ENCODE results near the gene SLC25A21.
"Not testable (repeated sequence)": the region's sequence is repeated elsewhere in the genome, so short reads cannot be mapped to it uniquely, and the experiment has no call there.

Gene SLC25A21

GRCh38 chr14:37180886-37181285, 8.5 kb upstream of the SLC25A21 start:
- not testable (repeated sequence) for H3K27me3 ChIP-seq (ENCODE audit: control insufficient read depth, insufficient read depth, low read length); H3K4me1 ChIP-seq (ENCODE audit: control insufficient read depth, insufficient read depth, low read length); H3K9ac ChIP-seq (ENCODE audit: low read length); H3K27ac ChIP-seq (ENCODE audit: low read depth, low read length); H3K4me3 ChIP-seq (ENCODE audit: low read length); H3K36me3 ChIP-seq (ENCODE audit: control insufficient read depth, insufficient read depth, low read length)

DNA sequence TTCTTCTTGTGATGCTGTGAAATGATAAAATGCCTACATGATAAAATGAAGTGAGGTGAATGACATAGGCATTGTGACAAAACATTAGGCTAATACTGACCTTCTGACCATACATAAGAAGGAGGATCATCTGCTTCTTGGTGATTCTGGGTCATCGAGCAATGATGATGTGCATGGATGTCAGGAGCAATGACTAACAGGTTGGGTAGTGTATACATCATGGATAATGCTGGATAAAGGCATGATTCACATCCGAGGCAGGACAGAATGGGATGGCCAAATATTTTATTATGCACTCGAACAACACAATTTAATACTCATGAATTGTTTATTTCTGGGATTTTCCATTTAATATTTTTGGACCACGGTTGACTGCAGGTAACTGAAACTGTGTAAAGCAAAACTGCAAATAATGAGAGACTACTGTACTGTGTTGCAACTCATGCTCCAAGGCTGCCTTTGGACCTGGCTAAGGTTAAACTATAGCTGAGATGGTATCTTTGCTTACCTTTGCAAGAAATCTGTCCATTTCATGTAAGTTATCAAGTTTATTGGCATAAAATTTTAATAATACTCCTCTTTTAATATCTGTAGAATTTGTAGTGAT, 7.6 kb upstream of the SLC25A21 start:
- Histone ChIP-seq H3K4me1 (ENCODE audit: control insufficient read depth, insufficient read depth, low read length) (no peaks in the 10 kb centered on the region), H3K4me3 (ENCODE audit: low read length) (no peak overlapping the region), H3K27ac (ENCODE audit: low read depth, low read length) (no peak overlapping the region), H3K36me3 (ENCODE audit: control insufficient read depth, insufficient read depth, low read length) (no peaks in the 10 kb centered on the region), H3K9ac (ENCODE audit: low read length) (no peak overlapping the region), H3K27me3 (ENCODE audit: control insufficient read depth, insufficient read depth, low read length) (no peaks in the 10 kb centered on the region)

- Histone ChIP-seq H3K36me3 (ENCODE audit: control insufficient read depth, insufficient read depth, low read length) (no peaks in the 10 kb centered on the region), H3K4me3 (ENCODE audit: low read length) (peak overlapping the region; percentile 70), H3K4me1 (ENCODE audit: control insufficient read depth, insufficient read depth, low read length) (peaks cover 4% of the 10 kb centered on the region), H3K27ac (ENCODE audit: low read depth, low read length) (peak overlapping the region; percentile 89), H3K9ac (ENCODE audit: low read length) (no peak overlapping the region), H3K27me3 (ENCODE audit: control insufficient read depth, insufficient read depth, low read length) (no peaks in the 10 kb centered on the region)
These were observed 669 bp upstream of the SLC25A21 start for GRCh38 chr14:37172936-37173614.

DNA sequence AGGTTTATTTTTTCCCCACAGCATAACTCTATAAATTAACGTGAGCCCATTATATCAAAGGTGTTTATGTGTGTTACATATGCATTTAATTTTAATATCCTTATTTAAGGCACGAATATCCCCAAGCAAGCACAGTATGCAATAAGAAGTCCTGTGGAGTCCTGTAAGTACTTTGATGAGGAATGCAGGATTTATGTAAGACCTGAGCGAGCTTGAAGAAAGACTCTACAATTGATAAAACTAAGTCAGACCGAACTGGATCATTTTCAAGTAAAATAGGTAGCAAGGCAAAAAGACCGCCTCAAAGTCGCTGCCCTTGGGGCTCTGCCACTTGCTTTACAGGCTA, 755 bp downstream of the SLC25A21 start:
- Histone ChIP-seq H3K27me3 (ENCODE audit: control insufficient read depth, insufficient read depth, low read length) (no peaks in the 10 kb centered on the region), H3K4me3 (ENCODE audit: low read length) (peak overlapping the region; percentile 70), H3K9ac (ENCODE audit: low read length) (no peak overlapping the region), H3K27ac (ENCODE audit: low read depth, low read length) (peak overlapping the region; percentile 89), H3K4me1 (ENCODE audit: control insufficient read depth, insufficient read depth, low read length) (peaks cover 4% of the 10 kb centered on the region), H3K36me3 (ENCODE audit: control insufficient read depth, insufficient read depth, low read length) (no peaks in the 10 kb centered on the region)

GRCh38 chr14:37170993-37171392, 1.4 kb downstream of the SLC25A21 start:
- Histone ChIP-seq H3K27ac (ENCODE audit: low read depth, low read length) (no peak overlapping the region), H3K36me3 (ENCODE audit: control insufficient read depth, insufficient read depth, low read length) (no peaks in the 10 kb centered on the region), H3K4me3 (ENCODE audit: low read length) (no peak overlapping the region), H3K9ac (ENCODE audit: low read length) (no peak overlapping the region), H3K27me3 (ENCODE audit: control insufficient read depth, insufficient read depth, low read length) (no peaks in the 10 kb centered on the region), H3K4me1 (ENCODE audit: control insufficient read depth, insufficient read depth, low read length) (peaks cover 4% of the 10 kb centered on the region)

GRCh38 chr14:37170237-37170636, 2.2 kb downstream of the SLC25A21 start:
- Histone ChIP-seq H3K27ac (ENCODE audit: low read depth, low read length) (no peak overlapping the region), H3K9ac (ENCODE audit: low read length) (no peak overlapping the region), H3K36me3 (ENCODE audit: control insufficient read depth, insufficient read depth, low read length) (no peaks in the 10 kb centered on the region)

GRCh38 chr14:37168721-37169120, 3.7 kb downstream of the SLC25A21 start:
- Histone ChIP-seq H3K27me3 (ENCODE audit: control insufficient read depth, insufficient read depth, low read length) (no peaks in the 10 kb centered on the region), H3K27ac (ENCODE audit: low read depth, low read length) (no peak overlapping the region), H3K9ac (ENCODE audit: low read length) (no peak overlapping the region), H3K36me3 (ENCODE audit: control insufficient read depth, insufficient read depth, low read length) (no peaks in the 10 kb centered on the region), H3K4me3 (ENCODE audit: low read length) (no peak overlapping the region), H3K4me1 (ENCODE audit: control insufficient read depth, insufficient read depth, low read length) (peaks cover 4% of the 10 kb centered on the region)

More at GRCh38 chr14:37170237-37170636, 2.2 kb downstream of the SLC25A21 start:
- H3K4me1 ChIP-seq (ENCODE audit: control insufficient read depth, insufficient read depth, low read length): peaks cover 4% of the 10 kb centered on the region
- H3K27me3 ChIP-seq (ENCODE audit: control insufficient read depth, insufficient read depth, low read length): no peaks in the 10 kb centered on the region
- no peak overlapping the region for H3K4me3 ChIP-seq (ENCODE audit: low read length)

- Histone ChIP-seq H3K4me1 (ENCODE audit: control insufficient read depth, insufficient read depth, low read length) (no peaks in the 10 kb centered on the region), H3K27me3 (ENCODE audit: control insufficient read depth, insufficient read depth, low read length) (no peaks in the 10 kb centered on the region), H3K4me3 (ENCODE audit: low read length) (no peak overlapping the region), H3K9ac (ENCODE audit: low read length) (no peak overlapping the region), H3K27ac (ENCODE audit: low read depth, low read length) (no peak overlapping the region), H3K36me3 (ENCODE audit: control insufficient read depth, insufficient read depth, low read length) (no peaks in the 10 kb centered on the region)
These were observed 5.0 kb downstream of the SLC25A21 start for GRCh38 chr14:37167151-37168047.

DNA sequence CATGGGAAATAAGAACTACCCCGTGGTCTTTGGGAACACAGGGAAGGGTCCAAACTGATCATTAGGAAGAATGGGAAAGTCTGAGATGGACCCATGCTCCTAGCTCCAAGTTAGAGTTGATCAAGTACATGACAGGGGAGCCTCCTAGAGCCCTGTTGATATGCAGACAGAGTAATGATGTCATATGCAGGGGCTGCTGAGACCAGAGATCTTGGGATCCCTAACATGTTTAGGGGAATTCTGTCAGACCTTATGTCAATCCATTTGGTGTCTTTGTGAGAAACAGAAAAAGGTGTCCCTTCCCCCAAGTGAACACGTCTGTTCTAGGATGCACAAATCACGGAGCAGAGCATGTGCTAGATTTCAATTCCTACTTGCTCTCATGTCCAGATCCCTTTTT, 6.6 kb downstream of the SLC25A21 start:
- H3K9ac ChIP-seq (ENCODE audit: low read length): no peak overlapping the region
- no peaks in the 10 kb centered on the region for H3K36me3 ChIP-seq (ENCODE audit: control insufficient read depth, insufficient read depth, low read length)
- H3K4me3 ChIP-seq (ENCODE audit: low read length): no peak overlapping the region
- no peaks in the 10 kb centered on the region for H3K4me1 ChIP-seq (ENCODE audit: control insufficient read depth, insufficient read depth, low read length)
- H3K27ac ChIP-seq (ENCODE audit: low read depth, low read length): no peak overlapping the region
- H3K27me3 ChIP-seq (ENCODE audit: control insufficient read depth, insufficient read depth, low read length): no peaks in the 10 kb centered on the region

DNA sequence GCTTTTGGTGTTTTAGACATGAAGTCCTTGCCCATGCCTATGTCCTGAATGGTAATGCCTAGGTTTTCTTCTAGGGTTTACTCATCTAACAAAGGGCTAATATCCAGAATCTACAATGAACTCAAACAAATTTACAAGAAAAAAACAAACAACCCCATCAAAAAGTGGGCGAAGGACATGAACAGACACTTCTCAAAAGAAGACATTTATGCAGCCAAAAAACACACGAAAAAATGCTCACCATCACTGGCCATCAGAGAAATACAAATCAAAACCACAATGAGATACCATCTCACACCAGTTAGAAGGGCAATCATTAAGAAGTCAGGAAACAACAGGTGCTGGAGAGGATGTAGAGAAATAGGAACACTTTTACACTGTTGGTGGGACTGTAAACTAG, 10.1 kb downstream of the SLC25A21 start:
- H3K4me3 ChIP-seq (ENCODE audit: low read length); H3K27me3 ChIP-seq (ENCODE audit: control insufficient read depth, insufficient read depth, low read length); H3K4me1 ChIP-seq (ENCODE audit: control insufficient read depth, insufficient read depth, low read length); H3K27ac ChIP-seq (ENCODE audit: low read depth, low read length); H3K9ac ChIP-seq (ENCODE audit: low read length); H3K36me3 ChIP-seq (ENCODE audit: control insufficient read depth, insufficient read depth, low read length): not testable (repeated sequence)

DNA sequence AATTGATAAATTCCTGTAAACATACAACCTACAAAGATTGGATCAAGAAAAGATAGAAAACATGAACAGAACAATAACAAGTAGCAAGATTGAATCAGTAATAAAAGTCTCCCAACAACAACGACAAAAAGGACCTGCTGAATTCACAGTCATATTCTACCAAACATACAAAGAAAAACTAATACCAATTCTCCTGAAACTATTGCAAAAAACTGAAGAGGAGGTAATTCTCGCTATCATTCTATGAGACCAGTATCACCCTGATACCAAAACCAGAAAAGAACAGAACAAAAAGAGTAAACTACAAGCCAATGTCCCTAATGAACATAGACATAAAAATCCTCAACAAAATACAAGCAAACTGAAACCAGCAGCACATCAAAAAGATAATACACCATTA, 14.4 kb downstream of the SLC25A21 start:
- Histone ChIP-seq H3K36me3 (ENCODE audit: control insufficient read depth, insufficient read depth, low read length) (no peaks in the 10 kb centered on the region), H3K27ac (ENCODE audit: low read depth, low read length) (no peak overlapping the region), H3K4me3 (ENCODE audit: low read length) (no peak overlapping the region), H3K4me1 (ENCODE audit: control insufficient read depth, insufficient read depth, low read length) (no peaks in the 10 kb centered on the region), H3K9ac (ENCODE audit: low read length) (no peak overlapping the region), H3K27me3 (ENCODE audit: control insufficient read depth, insufficient read depth, low read length) (no peaks in the 10 kb centered on the region)

- H3K9ac ChIP-seq (ENCODE audit: low read length): no peak overlapping the region
- no peaks in the 10 kb centered on the region for H3K4me1 ChIP-seq (ENCODE audit: control insufficient read depth, insufficient read depth, low read length)
- no peaks in the 10 kb centered on the region for H3K27me3 ChIP-seq (ENCODE audit: control insufficient read depth, insufficient read depth, low read length)
- no peaks in the 10 kb centered on the region for H3K36me3 ChIP-seq (ENCODE audit: control insufficient read depth, insufficient read depth, low read length)
- no peak overlapping the region for H3K27ac ChIP-seq (ENCODE audit: low read depth, low read length)
- H3K4me3 ChIP-seq (ENCODE audit: low read length): no peak overlapping the region
These were observed 18.9 kb downstream of the SLC25A21 start for GRCh38 chr14:37153483-37153882.
